ENCODE measurements around the gene CALHM5.
A peak's percentile ranks its signal among the peaks of the same experiment; 100 is the strongest.
"Not testable (repeated sequence)": the region's sequence is repeated elsewhere in the genome, so short reads cannot be mapped to it uniquely, and the experiment has no call there.

The CALHM5 gene

GRCh38 chr6:116511424-116512110, at the start of gene CALHM5:
Gene CALHM5 (plus strand): TSS chr6:116511639. CDS start chr6:116511697, 58 bp downstream.
- peak; percentile 27 for DNase-seq

- DNase-seq: peak; percentile 67
Observed at GRCh38 chr6:116461932-116462885, 49.2 kb upstream of the CALHM5 start.

DNA sequence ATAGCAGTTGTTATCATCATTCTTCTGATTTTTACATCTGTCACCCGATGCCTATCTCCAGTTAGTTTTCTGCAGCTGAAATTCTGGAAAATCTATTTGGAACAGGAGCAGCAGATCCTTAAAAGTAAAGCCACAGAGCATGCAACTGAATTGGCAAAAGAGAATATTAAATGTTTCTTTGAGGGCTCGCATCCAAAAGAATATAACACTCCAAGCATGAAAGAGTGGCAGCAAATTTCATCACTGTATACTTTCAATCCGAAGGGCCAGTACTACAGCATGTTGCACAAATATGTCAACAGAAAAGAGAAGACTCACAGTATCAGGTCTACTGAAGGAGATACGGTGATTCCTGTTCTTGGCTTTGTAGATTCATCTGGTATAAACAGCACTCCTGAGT, 48.1 kb upstream of the CALHM5 start:
- DNase-seq: no peak

- no peak for DNase-seq
Observed at GRCh38 chr6:116465246-116465645, 46.2 kb upstream of the CALHM5 start.

DNA sequence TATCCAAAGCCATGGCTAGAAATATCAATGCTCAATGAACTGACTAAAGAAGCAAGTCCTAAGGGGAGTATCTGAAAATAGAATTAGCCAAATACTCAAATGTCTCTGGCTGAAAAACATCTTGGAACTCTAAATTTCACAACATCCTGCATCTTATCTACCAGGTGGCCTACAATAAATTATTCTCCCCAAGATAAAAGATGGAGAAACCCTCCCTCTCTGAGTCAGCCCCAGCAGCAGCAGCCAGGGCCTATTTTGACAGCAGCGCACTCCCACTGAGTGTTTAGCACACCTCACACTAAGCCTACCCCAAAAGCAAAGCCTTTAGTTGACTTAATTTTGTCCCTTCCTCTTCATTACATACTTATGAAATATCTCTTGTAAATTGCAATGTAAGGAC, 44.3 kb upstream of the CALHM5 start:
- no peak for DNase-seq

GRCh38 chr6:116467514-116467913, 43.9 kb upstream of the CALHM5 start:
- DNase-seq: no peak

DNA sequence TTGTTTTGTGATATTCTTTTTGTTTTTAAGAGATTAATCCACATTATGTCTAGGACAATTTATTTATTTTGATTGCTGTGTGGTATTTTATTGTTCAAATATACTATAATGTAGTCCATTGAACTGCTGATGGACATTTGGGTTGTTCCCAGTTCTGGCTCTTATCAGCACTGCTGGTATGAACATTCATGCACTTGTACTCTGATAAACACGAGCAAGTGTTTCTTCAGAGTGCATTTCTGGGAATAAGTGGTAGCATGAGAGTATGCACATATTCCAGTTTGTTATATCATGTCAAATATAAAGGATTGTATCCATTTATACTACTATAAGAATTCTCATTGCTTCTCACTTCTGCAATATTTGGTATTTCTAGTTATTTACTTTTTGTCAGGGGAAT, 43.1 kb upstream of the CALHM5 start:
- DNase-seq: no peak

DNA sequence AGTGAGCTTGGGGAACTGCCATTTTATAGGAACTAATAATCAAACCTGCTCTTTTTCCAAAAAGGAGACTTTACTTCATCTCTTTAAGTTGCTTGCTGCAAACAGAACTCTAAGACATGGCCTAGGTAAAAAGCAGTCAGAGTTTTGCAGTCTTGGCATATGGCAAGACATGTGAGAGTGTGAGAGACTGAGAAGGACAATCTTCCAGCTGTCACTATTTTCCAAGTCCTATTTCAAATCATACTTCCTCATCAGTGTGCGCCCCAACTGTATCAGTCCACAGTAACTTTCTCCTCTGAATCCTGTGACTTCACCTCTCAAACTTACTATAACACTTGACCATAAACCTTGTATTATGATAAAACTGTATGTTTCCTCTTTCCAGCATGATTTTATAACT, 39.9 kb upstream of the CALHM5 start:
- no peak for DNase-seq

GRCh38 chr6:116472706-116473105, 38.7 kb upstream of the CALHM5 start:
- DNase-seq: no peak

- DNase-seq: peak; percentile 19
Observed at GRCh38 chr6:116475141-116475540, 36.3 kb upstream of the CALHM5 start.

GRCh38 chr6:116476002-116476678, 35.3 kb upstream of the CALHM5 start:
- no peak for DNase-seq

DNA sequence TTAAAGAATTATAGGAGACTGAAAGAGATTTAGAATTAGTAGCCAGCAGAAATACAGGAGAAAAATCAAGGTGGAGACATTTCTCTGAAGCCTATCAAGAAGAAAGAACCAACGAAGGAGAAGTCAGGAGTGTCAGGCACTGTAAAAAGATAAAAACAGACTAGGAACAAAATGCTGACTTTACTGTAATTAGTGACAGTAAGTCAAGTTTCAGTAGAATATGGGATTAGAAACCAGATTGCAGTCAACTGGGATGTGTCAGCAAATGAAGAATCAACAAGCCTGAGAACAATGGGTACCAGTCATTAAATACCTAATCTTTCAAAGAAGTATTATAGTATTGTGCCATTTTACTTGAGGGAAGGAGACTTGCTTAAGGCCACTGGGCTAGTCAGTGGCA, 28.7 kb upstream of the CALHM5 start:
- no peak for DNase-seq

- DNase-seq: no peak
Observed at GRCh38 chr6:116483616-116484015, 27.8 kb upstream of the CALHM5 start.

DNA sequence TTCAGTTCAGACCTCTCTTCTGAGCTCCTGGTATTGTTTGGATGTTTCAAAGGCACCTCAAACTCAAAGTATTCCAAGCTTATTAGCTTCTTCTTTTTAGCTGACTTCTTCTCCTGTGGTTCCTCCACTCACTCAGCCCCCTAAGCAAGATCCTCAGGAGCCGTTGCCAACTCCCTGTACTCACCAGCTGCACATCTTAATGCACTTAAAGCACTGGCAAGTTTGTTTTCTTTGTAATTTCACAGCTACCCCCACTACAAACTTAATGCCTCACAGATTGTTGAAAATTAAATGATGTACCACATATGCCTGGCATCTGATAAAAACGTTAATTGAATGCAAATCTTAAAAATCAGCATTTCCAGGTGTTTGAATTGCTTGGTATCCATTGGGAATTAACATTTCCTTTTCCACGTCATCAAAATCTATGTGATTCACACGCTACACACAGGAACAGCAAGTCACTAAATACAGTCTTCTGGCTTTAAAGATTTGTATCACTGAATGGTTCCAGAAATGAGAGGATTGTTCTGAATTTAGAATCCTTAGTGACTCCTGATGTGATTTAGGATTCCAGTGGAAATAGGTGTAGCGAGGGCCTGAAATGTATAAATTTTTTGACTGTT, 25.8 kb upstream of the CALHM5 start:
- DNase-seq: no peak

DNA sequence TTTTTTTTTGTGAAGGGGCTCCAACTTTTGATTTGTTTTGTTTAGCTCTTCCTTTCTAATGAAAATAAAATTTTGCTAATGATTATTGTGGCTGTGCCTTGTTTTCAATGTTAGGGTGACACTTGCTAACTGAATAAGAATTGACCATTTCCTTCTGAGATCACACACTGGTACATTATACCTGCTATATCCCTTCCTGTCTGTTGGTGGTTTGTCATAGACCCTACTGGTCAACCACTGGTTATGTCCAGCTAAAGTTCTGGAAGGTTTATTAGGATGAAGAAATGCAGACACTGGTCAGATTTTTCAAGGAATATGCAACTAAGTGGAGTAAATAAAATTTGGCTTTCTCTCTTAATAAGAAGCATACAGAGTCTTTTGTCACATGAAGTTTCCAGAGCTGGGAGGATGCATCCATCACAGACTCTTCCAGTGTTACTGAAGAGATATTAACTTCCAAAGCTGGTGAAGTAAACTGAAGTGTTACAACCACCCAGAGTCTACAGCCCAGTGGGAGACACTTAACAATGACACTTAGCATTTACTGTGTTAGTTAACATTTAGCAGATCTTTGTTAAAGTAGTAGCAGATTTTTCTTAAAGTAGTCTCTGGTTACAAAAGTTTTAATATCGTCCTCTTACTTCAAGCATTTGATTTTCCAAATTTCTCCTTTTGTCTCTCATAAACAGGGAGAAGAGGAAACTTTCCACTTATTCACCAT, 19.7 kb upstream of the CALHM5 start:
- DNase-seq: no peak

GRCh38 chr6:116492331-116493067, 18.9 kb upstream of the CALHM5 start:
- no peak for DNase-seq

DNA sequence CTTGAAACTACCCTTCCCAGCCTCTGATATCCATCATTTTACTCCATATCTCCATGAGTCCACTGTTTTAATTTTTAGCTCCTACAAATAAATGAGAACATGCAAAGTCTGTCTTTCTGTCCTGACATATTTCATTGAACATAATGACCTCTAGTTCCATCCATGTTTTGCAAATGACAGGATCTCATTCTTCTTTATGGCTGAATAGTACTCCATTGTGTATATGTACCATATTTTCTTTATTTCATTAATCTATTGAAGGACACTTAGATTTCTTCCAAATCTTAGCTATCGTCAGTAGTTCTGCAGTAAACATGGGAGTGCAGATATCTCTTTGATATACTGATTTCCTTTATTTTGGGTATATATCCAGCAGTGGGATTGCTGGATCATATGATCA, 16.3 kb upstream of the CALHM5 start:
- DNase-seq: not testable (repeated sequence)

DNA sequence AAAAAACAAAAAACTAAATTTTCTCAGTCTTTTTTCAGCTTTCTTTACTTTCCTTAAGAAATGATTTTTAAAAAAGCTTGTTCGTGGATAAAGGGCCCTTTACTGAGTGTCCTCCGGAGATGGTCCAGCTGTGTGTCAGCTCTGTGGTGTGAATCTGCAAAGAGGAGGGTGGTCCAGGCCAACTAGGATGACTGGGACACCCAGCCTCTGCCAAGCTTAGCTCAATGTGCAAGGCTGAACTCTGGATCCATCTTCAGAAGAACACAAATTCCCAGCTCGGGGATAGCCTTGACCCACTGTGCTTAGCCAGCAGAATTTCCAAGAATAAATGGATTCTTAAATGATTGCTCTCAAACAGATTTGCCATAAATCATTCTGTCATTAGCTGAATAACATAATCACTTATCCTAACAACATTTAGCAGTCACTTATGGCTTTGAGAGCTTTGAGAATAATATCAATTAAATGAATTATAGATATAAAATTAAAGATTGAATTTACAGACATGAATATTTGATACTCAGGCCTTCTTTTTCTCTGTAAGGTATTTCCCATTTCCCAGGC, 14.2 kb upstream of the CALHM5 start:
- no peak for DNase-seq

DNA sequence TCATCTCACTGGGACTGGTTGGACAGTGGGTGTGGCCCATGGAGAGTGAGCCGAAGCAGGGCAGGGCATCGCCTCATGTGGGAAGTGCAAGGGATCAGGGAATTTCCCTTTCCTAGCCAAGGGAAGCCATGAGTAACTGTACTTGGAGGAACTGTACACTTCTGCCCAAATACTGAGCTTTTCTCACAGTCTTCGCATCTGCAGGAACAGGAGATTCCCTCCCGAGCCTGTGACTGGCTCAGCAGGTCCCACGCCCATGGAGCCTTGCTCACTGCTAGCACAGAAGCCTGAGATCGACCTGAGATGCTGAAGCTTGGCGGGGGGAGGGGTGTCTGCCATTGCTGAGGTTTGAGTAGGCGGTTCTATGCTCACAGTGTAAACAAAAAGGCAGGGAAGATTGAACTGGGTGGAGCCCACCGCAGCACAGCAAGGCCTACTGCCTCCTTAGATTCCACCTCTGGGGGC, 10.4 kb upstream of the CALHM5 start:
- no peak for DNase-seq

- DNase-seq: no peak
Observed at GRCh38 chr6:116507324-116507723, 4.1 kb upstream of the CALHM5 start.

DNA sequence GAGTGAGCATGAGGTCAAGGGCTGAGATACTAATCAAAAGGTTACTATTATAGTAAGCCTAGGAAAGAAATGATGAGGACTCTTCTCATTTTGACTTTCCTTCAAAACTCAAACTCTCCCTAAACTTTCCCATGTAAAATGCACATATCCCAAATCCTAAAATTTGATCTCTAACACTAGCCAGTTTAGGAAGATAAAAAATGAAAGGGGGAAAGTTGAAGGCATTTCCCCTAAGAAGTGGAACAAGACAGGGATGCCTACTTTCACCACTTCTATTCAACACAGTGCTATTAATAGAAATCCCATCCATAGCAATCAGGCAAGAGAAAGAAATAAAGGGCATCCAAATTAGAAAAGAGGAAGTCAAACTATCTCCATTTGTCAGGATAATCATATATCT, 2.9 kb upstream of the CALHM5 start:
- DNase-seq: no peak

Measured in NCI-H82 (cell line).